Inflammatory macrophage treated with lipopolysaccharide for 4 hours (primary cell): ENCODE data around the gene DQX1.
A peak's percentile ranks its signal among the peaks of the same experiment; 100 is the strongest.

Source experiments
- DNase-seq: peaks from one replicate; pipeline ENCODE4 v3.0.0-alpha.2; 2020

DQX1 gene

GRCh38 chr2:74530239-74531187, 4.5 kb upstream of the DQX1 start:
- peak; percentile 51 for DNase-seq

GRCh38 chr2:74529357-74530238, 3.6 kb upstream of the DQX1 start, which contains the start of the genes AUP1 and HTRA2:
TSS of gene AUP1 (minus strand) at chr2:74529706. CDS start at chr2:74529629, 77 bp downstream.
TSS of gene HTRA2 (plus strand) at chr2:74529933. CDS start at chr2:74530007, 74 bp downstream.
- peak; percentile 99 for DNase-seq

DNA sequence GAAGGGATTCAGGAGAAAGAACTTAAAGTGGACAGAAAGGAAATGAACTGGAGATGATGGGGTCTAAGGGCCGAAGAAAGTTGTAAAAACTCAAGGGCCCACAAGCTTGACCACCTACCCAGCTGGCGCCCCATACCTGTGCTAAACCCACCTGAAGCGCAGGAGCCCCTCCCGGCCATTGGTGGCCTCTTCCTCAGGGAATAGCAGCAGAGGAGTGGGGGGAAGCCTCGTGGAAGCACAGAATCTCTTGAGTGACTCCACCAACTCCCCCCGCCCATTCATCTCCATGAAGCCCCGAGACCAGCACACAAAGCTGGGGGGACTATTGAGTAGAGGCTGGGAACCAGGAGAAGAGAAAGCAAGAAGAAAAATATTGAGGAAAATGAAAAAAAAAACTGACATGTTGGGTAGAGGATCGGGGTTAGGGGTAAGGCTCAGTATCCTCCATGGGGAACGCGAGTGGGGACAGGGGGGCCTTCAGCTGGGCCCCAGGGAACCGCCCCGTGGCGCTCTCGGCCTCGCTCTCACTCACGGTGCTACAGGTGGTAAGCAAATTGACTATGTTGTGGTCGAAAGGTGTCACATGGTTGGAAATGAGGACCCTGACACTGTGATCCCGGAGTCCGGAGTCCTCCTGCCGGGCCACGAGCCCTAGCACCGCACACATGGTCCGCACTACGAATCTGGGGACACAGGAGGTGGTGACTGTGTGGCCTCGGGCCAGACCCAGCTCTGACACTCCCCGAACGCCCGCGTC, 2.7 kb upstream of the DQX1 start:
- DNase-seq: no peak

DNA sequence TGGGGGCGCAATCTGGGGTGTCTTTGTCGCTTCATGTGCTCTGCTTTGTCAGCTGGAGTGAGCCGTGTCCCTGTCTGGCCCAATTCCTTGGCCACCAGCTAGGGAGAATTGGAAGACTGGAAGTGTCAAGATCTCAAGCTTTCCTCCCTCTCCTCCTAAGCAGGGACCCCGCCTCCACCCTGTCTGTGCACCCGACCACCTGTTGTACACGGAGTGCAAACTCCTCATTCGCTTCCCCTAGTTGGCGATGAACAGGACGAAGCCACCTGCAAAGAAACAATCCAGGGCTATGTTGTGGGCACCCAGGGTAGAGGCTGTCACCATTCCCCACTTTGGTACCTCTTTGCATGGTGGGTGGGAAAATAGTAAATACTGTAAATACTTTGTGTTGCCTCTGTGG, 1.7 kb upstream of the DQX1 start:
- no peak for DNase-seq

GRCh38 chr2:74526649-74527230, 709 bp upstream of the DQX1 start:
- no peak for DNase-seq

- DNase-seq: no peak
Measured at GRCh38 chr2:74524955-74525716, 895 bp downstream of the DQX1 start.

DNA sequence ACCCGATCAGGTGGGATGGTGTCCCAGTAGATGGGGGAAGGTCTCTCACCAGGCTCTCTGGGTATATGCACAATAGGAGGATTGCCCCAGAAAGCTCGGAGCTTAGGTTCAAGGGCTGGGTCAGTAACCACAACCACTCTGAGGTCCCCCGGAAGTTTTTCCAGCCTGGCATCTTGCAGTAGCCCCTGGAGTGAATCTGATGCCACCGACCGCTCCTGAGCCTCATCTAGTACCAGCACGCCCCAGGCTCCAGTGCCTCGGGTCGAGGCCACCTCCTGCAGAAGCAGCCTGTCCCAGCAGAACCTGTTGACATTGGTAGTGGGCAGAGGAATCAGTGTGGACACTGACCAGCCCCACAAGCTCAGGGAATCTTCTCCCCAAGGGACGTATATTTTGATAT, 2.0 kb downstream of the DQX1 start:
- DNase-seq: no peak

GRCh38 chr2:74522516-74522915, 3.5 kb downstream of the DQX1 start:
- no peak for DNase-seq

DNA sequence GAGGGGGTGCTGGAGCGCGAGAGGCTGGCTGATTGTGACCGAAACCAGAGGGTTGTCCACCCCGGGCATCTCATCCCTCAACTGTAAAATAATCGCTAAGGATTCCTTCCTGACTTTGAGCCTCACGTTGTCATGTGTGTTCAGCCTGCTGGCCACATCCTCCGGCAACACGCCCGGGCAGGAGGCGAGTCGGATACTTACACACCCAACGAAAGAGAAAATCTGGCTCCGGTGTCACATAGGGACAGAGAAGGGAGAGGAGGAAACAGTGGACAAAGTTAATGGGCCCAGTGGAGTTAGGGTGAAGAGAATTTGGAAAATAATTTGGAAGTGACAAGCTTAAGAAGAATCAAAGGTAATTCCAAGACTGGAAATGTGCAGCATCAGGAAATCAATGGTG, 9.4 kb downstream of the DQX1 start:
- DNase-seq: no peak

DNA sequence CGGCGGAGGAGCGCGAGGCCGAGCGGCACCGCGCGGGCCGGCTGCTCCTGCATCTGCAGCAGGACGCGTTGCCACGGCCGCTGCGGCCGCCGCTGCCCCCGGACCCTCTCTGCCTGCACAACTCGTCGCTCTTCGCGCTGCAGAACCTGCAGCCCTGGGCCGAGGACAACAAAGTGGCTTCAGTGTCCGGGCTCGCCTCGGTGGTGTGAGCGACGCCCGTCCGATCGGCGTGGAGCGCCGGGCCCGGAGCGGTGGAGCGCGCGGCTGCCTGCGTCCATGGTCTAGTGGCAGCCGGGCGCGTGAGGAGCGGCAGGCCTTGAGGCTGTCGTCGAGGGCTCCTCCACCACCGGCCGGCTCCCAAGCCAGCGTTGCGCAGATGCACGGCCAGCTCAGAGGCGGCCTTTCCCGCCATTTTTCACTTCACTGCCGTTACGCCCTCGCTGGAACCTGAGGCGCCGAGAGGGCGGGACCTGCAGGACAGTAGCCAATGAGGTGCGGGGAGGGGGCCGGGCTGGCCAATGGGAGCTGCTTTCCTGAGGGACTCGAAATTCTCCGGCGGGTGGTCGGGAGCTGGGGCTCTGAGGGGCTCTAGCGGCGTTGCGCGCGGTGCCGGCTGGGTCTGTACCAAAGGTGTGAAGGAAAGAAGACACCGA, 9.9 kb downstream of the DQX1 start:
- peak; percentile 61 for DNase-seq

GRCh38 chr2:74515271-74515980, 10.6 kb downstream of the DQX1 start:
- DNase-seq: no peak

DNA sequence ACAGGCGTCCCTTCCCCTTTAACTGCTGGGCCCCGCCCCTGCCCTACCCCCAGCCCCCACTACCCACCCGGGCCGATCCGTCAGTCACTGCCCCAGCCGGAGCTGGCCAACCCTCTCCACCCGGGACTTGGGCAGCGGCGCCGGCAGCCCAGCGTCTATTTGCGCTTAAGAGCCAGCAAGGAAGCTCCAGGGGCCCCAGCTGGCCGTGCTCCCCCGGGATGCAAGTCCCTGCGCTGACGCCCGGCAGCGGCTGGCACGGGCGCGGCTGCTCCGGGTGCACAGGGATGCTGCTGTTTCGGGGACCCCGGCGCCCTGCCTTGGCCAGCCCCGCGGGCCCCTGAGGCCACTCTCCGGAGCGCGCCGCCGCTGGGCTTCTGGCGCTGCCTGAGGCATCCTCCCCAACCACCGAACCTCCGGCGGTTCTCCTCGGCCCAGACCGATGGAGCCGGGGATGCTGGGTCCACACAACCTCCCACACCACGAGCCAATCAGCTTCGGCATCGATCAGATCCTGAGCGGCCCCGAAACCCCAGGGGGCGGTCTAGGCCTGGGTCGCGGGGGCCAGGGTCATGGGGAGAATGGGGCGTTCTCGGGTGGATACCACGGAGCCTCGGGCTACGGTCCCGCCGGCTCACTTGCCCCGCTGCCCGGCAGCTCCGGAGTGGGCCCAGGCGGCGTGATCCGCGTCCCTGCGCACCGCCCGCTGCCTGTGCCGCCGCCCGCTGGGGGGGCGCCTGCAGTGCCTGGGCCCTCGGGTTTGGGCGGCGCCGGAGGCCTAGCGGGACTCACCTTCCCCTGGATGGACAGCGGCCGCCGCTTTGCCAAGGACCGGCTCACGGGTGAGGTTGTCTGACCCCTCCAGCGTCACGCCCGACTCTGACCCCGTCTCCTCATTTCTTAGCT, 11.4 kb downstream of the DQX1 start, which contains the start of gene TLX2:
Gene TLX2 (plus strand): TSS at position 83 of the 903 bp plus-strand sequence. CDS start 357 bp downstream, at position 440.
- DNase-seq: no peak

GRCh38 chr2:74513605-74514367, 12.2 kb downstream of the DQX1 start:
- no peak for DNase-seq

- no peak for DNase-seq
Measured at GRCh38 chr2:74512744-74513604, 13.1 kb downstream of the DQX1 start.

- DNase-seq: no peak
Measured at GRCh38 chr2:74511104-74511989, 14.7 kb downstream of the DQX1 start.

- DNase-seq: no peak
Measured at GRCh38 chr2:74510272-74510671, 15.8 kb downstream of the DQX1 start.
